Kidney epithelial cell (primary cell): Measurements from ENCODE around the gene STXBP2. TPM values are rescaled to one million over a fixed set of nuclear protein-coding genes. Genes with fewer than 3 reads are reported as not detected.
A peak's percentile ranks its signal among the peaks of the same experiment; 100 is the strongest.

ENCODE experiments used
- DNase-seq: peaks from one replicate; pipeline ENCODE4 v3.0.0-alpha.2; 2010; ENCODE audit warnings: low read depth
- H3K27me3 ChIP-seq: 2 replicates; pipeline ENCODE4 v1.6.0; 2011; ENCODE audit warnings: low read length; ENCODE audit not compliant: control insufficient read depth, insufficient read depth
- H3K36me3 ChIP-seq: 2 replicates; pipeline ENCODE4 v1.5.1; 2011; ENCODE audit warnings: low read length; ENCODE audit not compliant: control insufficient read depth, insufficient read depth
- H3K4me3 ChIP-seq: 2 replicates; pipeline ENCODE4 v1.5.1; 2011; ENCODE audit warnings: low read depth, mild to moderate bottlenecking, control low read depth, low read length
- total RNA-seq: library from RNA; depleted of rRNA; stranded (reverse); fragments of >200 nt; gene quantifications from 2 replicates; pipeline ENCODE4 v1.2.3, GENCODE V29; 2015
- TF ChIP-seq, protein P1 (sequence below): IDR thresholded peaks from 2 replicates; pipeline ENCODE4 v1.5.1; 2011; ENCODE audit warnings: mild to moderate bottlenecking, moderate library complexity, low read length, control low read depth, inconsistent platforms; ENCODE audit not compliant: insufficient read depth, poor library complexity, severe bottlenecking

Gene STXBP2
- total RNA-seq, 1 donor from 2014 or later, result 65.7 TPM

GRCh38 chr19:7636317-7636690 is 606 bp upstream of the STXBP2 start:
- Histone ChIP-seq H3K4me3 (peak overlapping the region; percentile 78), H3K27me3 (peaks cover 3% of the 10 kb centered on the region), H3K36me3 (no peaks in the 10 kb centered on the region)
- TF ChIP-seq, protein P1, sequence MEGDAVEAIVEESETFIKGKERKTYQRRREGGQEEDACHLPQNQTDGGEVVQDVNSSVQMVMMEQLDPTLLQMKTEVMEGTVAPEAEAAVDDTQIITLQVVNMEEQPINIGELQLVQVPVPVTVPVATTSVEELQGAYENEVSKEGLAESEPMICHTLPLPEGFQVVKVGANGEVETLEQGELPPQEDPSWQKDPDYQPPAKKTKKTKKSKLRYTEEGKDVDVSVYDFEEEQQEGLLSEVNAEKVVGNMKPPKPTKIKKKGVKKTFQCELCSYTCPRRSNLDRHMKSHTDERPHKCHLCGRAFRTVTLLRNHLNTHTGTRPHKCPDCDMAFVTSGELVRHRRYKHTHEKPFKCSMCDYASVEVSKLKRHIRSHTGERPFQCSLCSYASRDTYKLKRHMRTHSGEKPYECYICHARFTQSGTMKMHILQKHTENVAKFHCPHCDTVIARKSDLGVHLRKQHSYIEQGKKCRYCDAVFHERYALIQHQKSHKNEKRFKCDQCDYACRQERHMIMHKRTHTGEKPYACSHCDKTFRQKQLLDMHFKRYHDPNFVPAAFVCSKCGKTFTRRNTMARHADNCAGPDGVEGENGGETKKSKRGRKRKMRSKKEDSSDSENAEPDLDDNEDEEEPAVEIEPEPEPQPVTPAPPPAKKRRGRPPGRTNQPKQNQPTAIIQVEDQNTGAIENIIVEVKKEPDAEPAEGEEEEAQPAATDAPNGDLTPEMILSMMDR, result no peak
- no peak for DNase-seq

DNA sequence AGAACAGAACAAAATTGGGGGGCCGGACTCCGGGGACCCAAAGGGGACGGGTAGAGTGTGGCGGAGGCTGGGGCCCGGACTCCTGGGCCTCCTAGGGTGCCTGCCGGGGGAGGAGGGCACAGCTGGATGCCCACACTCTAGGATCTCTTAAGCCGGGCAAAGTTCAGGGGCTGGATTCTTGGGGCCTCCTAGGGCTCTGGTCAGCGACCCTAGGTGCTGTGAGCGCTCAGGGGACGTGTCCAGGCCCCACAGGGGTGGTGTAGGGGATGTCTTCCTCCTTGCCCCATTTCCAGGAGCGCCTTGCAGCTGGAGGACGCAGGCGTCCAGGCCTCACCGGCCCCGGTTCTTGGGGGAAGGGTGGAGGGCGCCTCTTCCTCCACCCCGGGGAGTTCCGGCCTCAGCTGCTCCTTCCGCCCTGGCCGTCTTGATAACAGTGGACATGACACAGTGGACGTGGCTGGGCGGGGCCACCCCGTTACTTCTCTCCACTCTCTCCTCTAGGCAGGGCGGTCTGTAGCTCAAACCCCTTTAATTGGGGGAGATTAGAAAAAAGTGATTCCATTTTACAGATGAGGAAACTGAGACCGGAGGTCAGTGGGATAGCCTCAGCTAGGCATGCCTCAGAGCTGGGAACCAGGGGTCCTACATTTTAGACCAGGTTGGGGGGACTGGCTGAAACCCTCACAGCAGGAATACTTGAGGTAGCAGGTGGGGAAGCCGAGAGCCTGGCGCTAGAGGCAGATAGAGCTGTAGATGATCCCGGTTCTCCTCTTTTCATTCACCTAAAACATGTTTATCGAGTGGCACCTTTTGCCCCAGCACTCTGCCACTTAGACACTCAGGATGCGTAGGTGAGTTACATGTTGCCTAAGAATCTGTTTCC is 705 bp downstream of the STXBP2 start:
- peak overlapping the region; percentile 78 for H3K4me3 ChIP-seq
- no peak for DNase-seq
- H3K27me3 ChIP-seq, result peaks cover 3% of the 10 kb centered on the region
- no peaks in the 10 kb centered on the region for H3K36me3 ChIP-seq
- TF ChIP-seq, protein P1, result no peak

DNA sequence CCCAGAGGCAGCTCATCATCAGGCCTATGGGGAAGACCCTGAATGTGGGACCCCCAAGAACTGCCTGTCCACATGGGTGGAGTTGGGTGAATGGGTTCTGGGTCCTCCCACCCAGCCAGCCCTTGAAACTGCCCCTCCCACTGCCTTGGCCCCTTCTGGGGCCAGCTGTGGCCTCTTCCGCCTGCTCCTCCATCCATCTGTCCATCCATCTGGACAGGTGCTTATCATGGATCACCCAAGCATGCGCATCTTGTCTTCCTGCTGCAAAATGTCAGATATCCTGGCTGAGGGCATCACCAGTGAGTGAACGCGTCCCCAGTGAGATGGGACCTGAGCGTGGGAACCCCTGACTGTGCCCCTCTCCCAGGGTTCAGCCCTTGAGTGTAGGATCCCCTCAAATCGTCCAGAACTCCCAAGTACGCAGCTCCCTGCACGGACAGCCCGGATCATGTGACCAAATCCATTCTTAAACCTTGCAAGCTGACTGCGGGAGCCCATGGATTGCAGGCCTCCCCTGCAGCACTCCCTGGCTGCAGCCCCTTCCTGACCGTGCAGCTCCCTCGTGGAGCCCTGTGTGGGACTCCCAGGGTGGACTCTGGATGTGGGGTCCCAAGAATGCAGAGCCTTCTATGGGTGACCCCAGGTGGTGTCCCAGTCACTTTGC is 2.0 kb downstream of the STXBP2 start:
- TF ChIP-seq, protein P1, result no peak
- H3K27me3 ChIP-seq, result peaks cover 3% of the 10 kb centered on the region
- H3K36me3 ChIP-seq, result no peaks in the 10 kb centered on the region
- no peak for DNase-seq
- no peak overlapping the region for H3K4me3 ChIP-seq

DNA sequence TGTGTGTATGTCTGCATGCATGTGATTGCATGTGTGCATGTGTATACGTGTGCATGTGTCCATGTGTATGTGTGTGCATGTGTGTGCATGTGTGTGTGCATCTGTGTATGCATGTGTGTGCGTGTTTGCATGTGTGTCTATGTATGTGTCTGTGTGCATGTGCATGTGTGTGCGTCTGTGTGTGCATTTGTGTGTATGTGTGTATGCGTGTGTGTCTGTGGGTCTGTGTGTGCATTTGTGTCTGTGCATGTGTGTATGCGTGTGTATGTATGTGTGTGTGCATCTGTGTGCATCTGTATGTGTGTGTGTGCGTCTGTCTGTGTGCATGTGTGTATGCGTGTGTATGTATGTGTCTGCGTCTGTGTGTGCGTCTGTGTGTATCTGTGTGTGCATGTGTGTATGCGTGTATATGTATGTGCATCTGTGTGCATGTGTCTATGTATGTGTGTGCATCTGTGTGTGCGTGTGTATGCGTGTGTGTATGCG is 3.0 kb downstream of the STXBP2 start:
- Histone ChIP-seq H3K4me3 (no peak overlapping the region), H3K27me3 (peaks cover 3% of the 10 kb centered on the region), H3K36me3 (no peaks in the 10 kb centered on the region)
- no peak for DNase-seq
- TF ChIP-seq, protein P1, result no peak

DNA sequence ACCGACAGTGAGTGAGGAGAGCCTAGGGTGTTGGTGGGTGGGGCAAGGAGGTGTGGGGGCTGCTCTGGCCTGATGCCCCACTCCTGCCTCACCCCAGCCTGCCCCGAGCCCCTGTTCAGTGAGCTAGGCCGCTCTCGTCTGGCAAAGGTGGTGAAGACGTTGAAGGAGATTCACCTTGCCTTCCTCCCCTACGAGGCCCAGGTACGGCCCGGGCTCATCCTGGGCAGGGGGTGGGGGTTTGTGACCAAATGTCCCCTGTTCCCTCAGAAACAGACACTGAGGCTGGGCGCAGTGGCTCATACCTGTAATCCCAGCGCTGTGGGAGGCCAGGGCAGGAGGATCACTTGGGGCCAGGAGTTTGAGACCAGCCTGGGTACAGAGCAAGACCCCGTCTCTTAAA is 3.9 kb downstream of the STXBP2 start:
- no peak overlapping the region for H3K4me3 ChIP-seq
- H3K27me3 ChIP-seq, result no peaks in the 10 kb centered on the region
- no peak for DNase-seq
- H3K36me3 ChIP-seq, result no peaks in the 10 kb centered on the region
- TF ChIP-seq, protein P1, result no peak
